ENCODE results near the gene CTNNA3.

CTNNA3 gene

GRCh38 chr10:66246177-66246576, 1449.8 kb downstream of the CTNNA3 start:
- Histone ChIP-seq H3K27ac (no peak overlapping the region), H3K4me3 (ENCODE audit: low read depth in 1 of 2, low read length in 1 of 2) (no peak overlapping the region), H3K36me3 (no peaks in the 10 kb centered on the region), H3K27me3 (no peaks in the 10 kb centered on the region), H3K4me1 (ENCODE audit: control insufficient read depth in 1 of 2, insufficient read depth in 1 of 2, low read depth in 1 of 2, low read length in 1 of 2) (no peaks in the 10 kb centered on the region), H3K9me3 (no peaks in the 10 kb centered on the region)
- TF ChIP-seq CTCF (IDR thresholded peaks at IDR 0.05) = no peak

- no peak overlapping the region for H3K27ac ChIP-seq
- no peaks in the 10 kb centered on the region for H3K4me1 ChIP-seq (ENCODE audit: control insufficient read depth in 1 of 2, insufficient read depth in 1 of 2, low read depth in 1 of 2, low read length in 1 of 2)
- no peaks in the 10 kb centered on the region for H3K36me3 ChIP-seq
- TF ChIP-seq CTCF (IDR thresholded peaks at IDR 0.05) = no peak
- no peak overlapping the region for H3K4me3 ChIP-seq (ENCODE audit: low read depth in 1 of 2, low read length in 1 of 2)
- no peaks in the 10 kb centered on the region for H3K27me3 ChIP-seq
- no peaks in the 10 kb centered on the region for H3K9me3 ChIP-seq
Observed at GRCh38 chr10:66244953-66245352, 1451.0 kb downstream of the CTNNA3 start.

- Histone ChIP-seq H3K4me3 (ENCODE audit: low read depth in 1 of 2, low read length in 1 of 2) (no peak overlapping the region), H3K27ac (no peak overlapping the region), H3K9me3 (no peaks in the 10 kb centered on the region), H3K27me3 (no peaks in the 10 kb centered on the region), H3K36me3 (no peaks in the 10 kb centered on the region), H3K4me1 (ENCODE audit: control insufficient read depth in 1 of 2, insufficient read depth in 1 of 2, low read depth in 1 of 2, low read length in 1 of 2) (no peaks in the 10 kb centered on the region)
- no peak for TF ChIP-seq CTCF (IDR thresholded peaks at IDR 0.05)
Observed at GRCh38 chr10:66242885-66243284, 1453.1 kb downstream of the CTNNA3 start.

- TF ChIP-seq CTCF (IDR thresholded peaks at IDR 0.05) = no peak
- Histone ChIP-seq H3K27me3 (no peaks in the 10 kb centered on the region), H3K4me3 (ENCODE audit: low read depth in 1 of 2, low read length in 1 of 2) (no peak overlapping the region), H3K27ac (no peak overlapping the region), H3K9me3 (no peaks in the 10 kb centered on the region), H3K36me3 (no peaks in the 10 kb centered on the region), H3K4me1 (ENCODE audit: control insufficient read depth in 1 of 2, insufficient read depth in 1 of 2, low read depth in 1 of 2, low read length in 1 of 2) (no peaks in the 10 kb centered on the region)
Observed at GRCh38 chr10:66239062-66239461, 1456.9 kb downstream of the CTNNA3 start.

- no peaks in the 10 kb centered on the region for H3K36me3 ChIP-seq
Observed at GRCh38 chr10:66238343-66238742, 1457.7 kb downstream of the CTNNA3 start.

More at GRCh38 chr10:66238343-66238742, 1457.7 kb downstream of the CTNNA3 start:
- Histone ChIP-seq H3K27ac (no peak overlapping the region), H3K27me3 (no peaks in the 10 kb centered on the region), H3K4me1 (ENCODE audit: control insufficient read depth in 1 of 2, insufficient read depth in 1 of 2, low read depth in 1 of 2, low read length in 1 of 2) (no peaks in the 10 kb centered on the region), H3K9me3 (no peaks in the 10 kb centered on the region), H3K4me3 (ENCODE audit: low read depth in 1 of 2, low read length in 1 of 2) (no peak overlapping the region)
- no peak for TF ChIP-seq CTCF (IDR thresholded peaks at IDR 0.05)
